Transverse colon (tissue), 3 donors: ENCODE results near the gene CHST15.

ENCODE experiments used
- CTCF ChIP-seq, 5 experiments: fragments of 200-600 bp in 3 of 5; fragments of 450-650 bp in 2 of 5; sonication (generic) in 3 of 5; IDR thresholded peaks; 1 replicate in 2 of 5; 2 replicates in 3 of 5; pipeline ENCODE4 v1.5.1; 2016 to 2017; ENCODE audit warnings: antibody characterized with exemption in 5 of 5, inconsistent platforms in 3 of 5, mild to moderate bottlenecking in 2 of 5, moderate library complexity in 1 of 5
- POLR2A ChIP-seq: fragments of 450-650 bp; IDR thresholded peaks from one replicate; pipeline ENCODE4 v1.6.1; 2016; ENCODE audit warnings: antibody characterized with exemption, mild to moderate bottlenecking, moderate library complexity

- TF ChIP-seq CTCF (IDR thresholded peaks at IDR 0.05) (no peak), POLR2A (no peak)
Observed at GRCh38 chr10:124089859-124090258, 3.5 kb downstream of the CHST15 start.
